ENCODE results near the gene TRPM1.

Gene TRPM1

DNA sequence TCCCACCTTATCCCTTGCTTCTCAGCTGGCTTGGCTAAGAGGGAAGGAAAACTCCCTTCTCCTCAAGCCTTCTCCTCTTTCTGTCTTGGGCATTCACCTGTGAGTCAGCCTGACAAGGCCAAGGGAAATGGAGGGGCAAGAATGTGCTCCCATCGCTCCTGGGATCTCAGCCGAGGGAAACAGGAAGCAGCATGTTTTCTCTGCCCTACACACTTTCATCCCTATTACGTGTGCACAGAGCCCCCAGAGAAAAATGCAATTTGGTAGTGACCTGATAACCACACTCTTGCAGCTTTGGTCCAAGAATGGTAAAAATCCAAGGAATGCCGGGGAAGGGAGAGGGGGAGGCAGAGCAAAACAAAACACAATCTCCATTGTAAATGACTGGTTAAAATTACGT lies 77.2 kb downstream of the TRPM1 start (continued):
- TF ChIP-seq TCF7L2 (IDR thresholded peaks at IDR 0.05; ENCODE audit: borderline replicate concordance, low read depth, low read length) (no peak), ZNF701 (tag by site-specific recombination; IDR thresholded peaks at IDR 0.05) (no peak), SP7 (tag by site-specific recombination; IDR thresholded peaks at IDR 0.05) (no peak)

GRCh38 chr15:31023841-31024240 lies 77.7 kb downstream of the TRPM1 start:
- H3K4me3 ChIP-seq (ENCODE audit: low read depth, low read length) = no peak overlapping the region
- no peak overlapping the region for H3K27ac ChIP-seq (ENCODE audit: extremely low read depth, low read depth, low read length)
- no peaks in the 10 kb centered on the region for H3K9me3 ChIP-seq (ENCODE audit: control insufficient read depth, insufficient read depth, low read depth, low read length)
- TF ChIP-seq KLF1 (tag by site-specific recombination; IDR thresholded peaks at IDR 0.05) (no peak), REPIN1 (tag by site-specific recombination; IDR thresholded peaks at IDR 0.05; ENCODE audit: low read depth) (no peak), ZNF670 (tag by site-specific recombination; IDR thresholded peaks at IDR 0.05; ENCODE audit: low read depth) (no peak), ZNF324 (tag by site-specific recombination; IDR thresholded peaks at IDR 0.05) (no peak), ZNF335 (tag by site-specific recombination; conservative IDR thresholded peaks at IDR 0.05) (no peak), ZFP37 (tag by site-specific recombination; IDR thresholded peaks at IDR 0.05) (no peak), ZNF37A (tag by site-specific recombination; IDR thresholded peaks at IDR 0.05) (no peak), ZNF747 (tag by site-specific recombination; IDR thresholded peaks at IDR 0.05) (no peak), ZBTB7A (tag by site-specific recombination; IDR thresholded peaks at IDR 0.05; ENCODE audit: low read depth) (no peak), ZBTB21 (tag by site-specific recombination; IDR thresholded peaks at IDR 0.05) (no peak), SCRT1 (tag by site-specific recombination; IDR thresholded peaks at IDR 0.05; ENCODE audit: borderline replicate concordance) (no peak), OSR2 (tag by site-specific recombination; IDR thresholded peaks at IDR 0.05) (no peak), HOXC10 (CRISPR knock-in tag; IDR thresholded peaks at IDR 0.05) (no peak), ZNF660 (tag by site-specific recombination; IDR thresholded peaks at IDR 0.05) (no peak), ZNF501 (tag by site-specific recombination; IDR thresholded peaks at IDR 0.05) (no peak)
- CTCF ChIA-PET = no interaction called here
- POLR2A ChIA-PET = no interaction called here
- H3K36me3 ChIP-seq (ENCODE audit: control insufficient read depth in 2 of 2, insufficient read depth in 1 of 2, low read length in 2 of 2) = no peaks in the 10 kb centered on the region
- no peaks in the 10 kb centered on the region for H3K4me1 ChIP-seq (ENCODE audit: control insufficient read depth, insufficient read depth, low read length)

DNA sequence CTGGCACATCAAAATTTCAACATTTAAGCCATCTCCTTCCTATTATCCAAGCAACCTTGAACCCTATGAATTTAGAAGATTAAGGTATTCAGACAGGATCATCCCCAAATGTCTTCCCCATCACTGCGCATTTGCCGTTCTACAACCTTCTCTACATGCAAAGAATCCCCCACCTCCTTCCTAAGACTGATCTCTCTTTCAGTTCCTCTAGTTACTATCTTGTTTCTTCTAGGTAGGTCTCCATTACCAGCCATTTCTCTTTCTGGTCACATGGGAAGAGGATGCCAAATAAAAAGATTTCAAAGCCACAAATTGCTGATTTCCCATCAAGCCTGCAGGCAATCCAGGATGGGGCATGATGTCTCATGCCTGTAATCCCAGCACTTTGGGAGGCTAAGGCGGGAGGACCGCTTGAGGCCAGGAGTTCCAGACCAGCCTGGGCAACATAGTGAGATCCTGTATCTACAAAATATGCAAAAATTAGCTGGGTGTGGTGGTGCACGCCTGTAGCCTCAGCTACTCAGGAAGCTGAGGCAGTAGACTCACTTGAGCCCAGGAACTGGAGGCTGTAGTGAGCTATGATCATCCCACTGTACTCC lies 80.4 kb downstream of the TRPM1 start:
- Histone ChIP-seq H3K4me1 (ENCODE audit: control insufficient read depth, insufficient read depth, low read length) (no peaks in the 10 kb centered on the region), H3K4me3 (ENCODE audit: low read depth, low read length) (no peak overlapping the region), H3K36me3 (ENCODE audit: control insufficient read depth in 2 of 2, insufficient read depth in 1 of 2, low read length in 2 of 2) (no peaks in the 10 kb centered on the region), H3K27ac (ENCODE audit: extremely low read depth, low read depth, low read length) (no peak overlapping the region), H3K9me3 (ENCODE audit: control insufficient read depth, insufficient read depth, low read depth, low read length) (no peaks in the 10 kb centered on the region)
- POLR2A ChIA-PET = no interaction called here
- TF ChIP-seq, protein P1, sequence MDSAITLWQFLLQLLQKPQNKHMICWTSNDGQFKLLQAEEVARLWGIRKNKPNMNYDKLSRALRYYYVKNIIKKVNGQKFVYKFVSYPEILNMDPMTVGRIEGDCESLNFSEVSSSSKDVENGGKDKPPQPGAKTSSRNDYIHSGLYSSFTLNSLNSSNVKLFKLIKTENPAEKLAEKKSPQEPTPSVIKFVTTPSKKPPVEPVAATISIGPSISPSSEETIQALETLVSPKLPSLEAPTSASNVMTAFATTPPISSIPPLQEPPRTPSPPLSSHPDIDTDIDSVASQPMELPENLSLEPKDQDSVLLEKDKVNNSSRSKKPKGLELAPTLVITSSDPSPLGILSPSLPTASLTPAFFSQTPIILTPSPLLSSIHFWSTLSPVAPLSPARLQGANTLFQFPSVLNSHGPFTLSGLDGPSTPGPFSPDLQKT (IDR thresholded peaks at IDR 0.05; ENCODE audit: borderline replicate concordance, low read depth, low read length) = no peak
- TF ChIP-seq YY1 (tag by site-specific recombination; IDR thresholded peaks at IDR 0.05) (no peak), ZNF175 (tag by site-specific recombination; IDR thresholded peaks at IDR 0.05) (no peak), HOXD13 (CRISPR knock-in tag; IDR thresholded peaks at IDR 0.05; ENCODE audit: borderline replicate concordance) (no peak), EGR2 (tag by site-specific recombination; IDR thresholded peaks at IDR 0.05; ENCODE audit: low read depth) (no peak), ZNF274 (IDR thresholded peaks at IDR 0.05; ENCODE audit: low read length) (no peak), ZNF274 (tag by site-specific recombination; IDR thresholded peaks at IDR 0.05; ENCODE audit: borderline replicate concordance) (no peak), REPIN1 (tag by site-specific recombination; IDR thresholded peaks at IDR 0.05; ENCODE audit: low read depth) (no peak), ZNF776 (tag by site-specific recombination; IDR thresholded peaks at IDR 0.05; ENCODE audit: borderline replicate concordance) (no peak), ZNF324 (tag by site-specific recombination; IDR thresholded peaks at IDR 0.05) (no peak), HOXA7 (CRISPR knock-in tag; IDR thresholded peaks at IDR 0.05; ENCODE audit: borderline replicate concordance) (no peak), ZNF830 (tag by site-specific recombination; IDR thresholded peaks at IDR 0.05; ENCODE audit: low read depth) (no peak), MEIS1 (CRISPR knock-in tag; IDR thresholded peaks at IDR 0.05; ENCODE audit: borderline replicate concordance) (no peak), ZNF701 (tag by site-specific recombination; IDR thresholded peaks at IDR 0.05) (no peak), ZNF544 (tag by site-specific recombination; IDR thresholded peaks at IDR 0.05) (no peak), GFI1B (tag by site-specific recombination; IDR thresholded peaks at IDR 0.05) (no peak), ZNF423 (tag by site-specific recombination; IDR thresholded peaks at IDR 0.05) (no peak), ZNF140 (tag by site-specific recombination; IDR thresholded peaks at IDR 0.05) (no peak), ZNF223 (tag by site-specific recombination; IDR thresholded peaks at IDR 0.05) (no peak)
- TF ChIP-seq, protein P2, sequence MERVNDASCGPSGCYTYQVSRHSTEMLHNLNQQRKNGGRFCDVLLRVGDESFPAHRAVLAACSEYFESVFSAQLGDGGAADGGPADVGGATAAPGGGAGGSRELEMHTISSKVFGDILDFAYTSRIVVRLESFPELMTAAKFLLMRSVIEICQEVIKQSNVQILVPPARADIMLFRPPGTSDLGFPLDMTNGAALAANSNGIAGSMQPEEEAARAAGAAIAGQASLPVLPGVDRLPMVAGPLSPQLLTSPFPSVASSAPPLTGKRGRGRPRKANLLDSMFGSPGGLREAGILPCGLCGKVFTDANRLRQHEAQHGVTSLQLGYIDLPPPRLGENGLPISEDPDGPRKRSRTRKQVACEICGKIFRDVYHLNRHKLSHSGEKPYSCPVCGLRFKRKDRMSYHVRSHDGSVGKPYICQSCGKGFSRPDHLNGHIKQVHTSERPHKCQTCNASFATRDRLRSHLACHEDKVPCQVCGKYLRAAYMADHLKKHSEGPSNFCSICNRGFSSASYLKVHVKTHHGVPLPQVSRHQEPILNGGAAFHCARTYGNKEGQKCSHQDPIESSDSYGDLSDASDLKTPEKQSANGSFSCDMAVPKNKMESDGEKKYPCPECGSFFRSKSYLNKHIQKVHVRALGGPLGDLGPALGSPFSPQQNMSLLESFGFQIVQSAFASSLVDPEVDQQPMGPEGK (tag by site-specific recombination; IDR thresholded peaks at IDR 0.05) = no peak
- CTCF ChIA-PET = no interaction called here
